Measurements from ENCODE around the gene HCN4. TPM values are rescaled to one million over a fixed set of nuclear protein-coding genes. Genes with fewer than 3 reads are reported as not detected.

HCN4 gene
- total RNA-seq, 1 donor from 2014 or later = 0.41 TPM

DNA sequence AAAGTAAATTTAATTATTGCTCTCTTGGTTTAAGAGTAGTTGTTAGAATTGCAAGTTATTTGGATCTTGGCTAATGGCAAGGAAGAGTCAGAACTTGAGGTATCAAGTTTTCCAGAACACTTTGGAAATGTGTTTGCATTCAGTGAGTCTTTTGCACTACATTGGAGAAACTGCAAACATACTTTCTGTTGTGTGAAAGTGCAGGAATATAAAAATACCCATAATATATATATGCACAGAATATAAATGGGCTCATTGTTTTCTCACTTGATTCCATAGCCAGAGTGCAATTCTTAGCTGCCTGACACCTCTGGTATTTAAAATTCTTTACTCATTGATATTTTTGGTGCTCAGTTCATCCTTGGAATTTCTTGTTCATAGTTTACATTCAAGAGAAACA lies 92.9 kb downstream of the HCN4 start:
- Histone ChIP-seq H3K27ac (no peak overlapping the region), H3K9ac (no peak overlapping the region), H3F3A (ENCODE audit: low read depth) (peaks cover 4% of the 10 kb centered on the region), H3K79me2 (ENCODE audit: low read depth) (no peaks in the 10 kb centered on the region), H3K4me2 (no peak overlapping the region), H3K9me3 (ENCODE audit: low read depth) (no peaks in the 10 kb centered on the region), H2AFZ (replicated peaks) (no peak overlapping the region), H3K4me3 (no peak overlapping the region), H3K4me1 (peaks cover 5% of the 10 kb centered on the region), H4K20me1 (ENCODE audit: low read depth) (peaks cover 16% of the 10 kb centered on the region), H3K36me3 (no peaks in the 10 kb centered on the region), H3K27me3 (no peaks in the 10 kb centered on the region)
- peaks cover 7% of the 10 kb centered on the region for H3K36me3 Mint-ChIP-seq
- H3K27me3 Mint-ChIP-seq (ENCODE audit: insufficient read depth, low read depth) = peaks cover 3% of the 10 kb centered on the region
- DNase-seq (ENCODE audit: low spot score) = no peak
- H3K4me3 Mint-ChIP-seq = no peak overlapping the region
- no peak overlapping the region for H3K27ac Mint-ChIP-seq
- TF ChIP-seq EZH2 (IDR thresholded peaks at IDR 0.05) = no peak
- TF ChIP-seq, protein P1, sequence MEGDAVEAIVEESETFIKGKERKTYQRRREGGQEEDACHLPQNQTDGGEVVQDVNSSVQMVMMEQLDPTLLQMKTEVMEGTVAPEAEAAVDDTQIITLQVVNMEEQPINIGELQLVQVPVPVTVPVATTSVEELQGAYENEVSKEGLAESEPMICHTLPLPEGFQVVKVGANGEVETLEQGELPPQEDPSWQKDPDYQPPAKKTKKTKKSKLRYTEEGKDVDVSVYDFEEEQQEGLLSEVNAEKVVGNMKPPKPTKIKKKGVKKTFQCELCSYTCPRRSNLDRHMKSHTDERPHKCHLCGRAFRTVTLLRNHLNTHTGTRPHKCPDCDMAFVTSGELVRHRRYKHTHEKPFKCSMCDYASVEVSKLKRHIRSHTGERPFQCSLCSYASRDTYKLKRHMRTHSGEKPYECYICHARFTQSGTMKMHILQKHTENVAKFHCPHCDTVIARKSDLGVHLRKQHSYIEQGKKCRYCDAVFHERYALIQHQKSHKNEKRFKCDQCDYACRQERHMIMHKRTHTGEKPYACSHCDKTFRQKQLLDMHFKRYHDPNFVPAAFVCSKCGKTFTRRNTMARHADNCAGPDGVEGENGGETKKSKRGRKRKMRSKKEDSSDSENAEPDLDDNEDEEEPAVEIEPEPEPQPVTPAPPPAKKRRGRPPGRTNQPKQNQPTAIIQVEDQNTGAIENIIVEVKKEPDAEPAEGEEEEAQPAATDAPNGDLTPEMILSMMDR (IDR thresholded peaks at IDR 0.05) = no peak
- no peak for TF ChIP-seq EZH2phosphoT487 (IDR thresholded peaks at IDR 0.05)
- H3K4me1 Mint-ChIP-seq = peaks cover 5% of the 10 kb centered on the region
- H3K9me3 Mint-ChIP-seq = no peaks in the 10 kb centered on the region

DNA sequence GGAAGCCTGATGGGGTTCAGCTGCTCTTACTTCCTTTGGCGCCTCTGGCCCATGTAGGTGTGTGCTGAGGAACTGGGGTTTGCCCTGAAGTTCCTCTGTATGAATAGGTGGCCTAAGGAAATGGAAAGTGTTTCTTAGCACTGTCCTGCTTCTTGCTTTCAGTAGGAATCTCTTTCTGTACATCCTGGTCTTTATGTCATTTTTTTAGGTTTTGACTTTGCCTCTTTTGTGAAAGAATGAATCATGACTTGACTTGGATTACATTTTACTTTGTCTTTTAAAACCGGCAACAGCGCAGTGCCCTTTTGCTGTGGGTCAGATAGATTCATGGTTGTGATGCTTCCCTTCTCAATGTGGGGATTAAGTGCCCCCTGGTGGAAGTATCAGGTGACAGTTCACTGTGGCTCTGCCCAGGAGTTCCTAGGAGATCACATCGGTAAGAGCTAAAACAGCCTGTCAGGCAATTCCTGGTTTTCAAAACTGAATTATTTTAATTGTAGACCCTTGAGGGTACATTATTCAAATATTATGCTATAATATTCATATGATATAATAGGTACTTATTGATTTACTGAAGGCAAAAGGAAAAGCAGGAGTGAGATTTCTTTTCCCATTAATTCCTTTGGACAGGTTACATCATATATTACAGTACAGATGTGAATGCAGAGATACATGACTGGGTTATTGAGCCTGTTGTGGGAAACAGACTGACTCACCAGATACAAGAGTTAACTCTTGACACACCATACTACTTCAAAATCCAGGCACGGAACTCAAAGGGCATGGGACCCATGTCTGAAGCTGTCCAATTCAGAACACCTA lies 95.4 kb downstream of the HCN4 start:
- H3K36me3 ChIP-seq = no peaks in the 10 kb centered on the region
- H3K27ac ChIP-seq = no peak overlapping the region
- H3K36me3 Mint-ChIP-seq = peaks cover 9% of the 10 kb centered on the region
- peak; percentile 80 for DNase-seq (ENCODE audit: low spot score)
- no peak overlapping the region for H3K27ac Mint-ChIP-seq
- no peak for TF ChIP-seq EZH2 (IDR thresholded peaks at IDR 0.05)
- TF ChIP-seq, protein P1 (IDR thresholded peaks at IDR 0.05) = peak; percentile 85
- no peak for TF ChIP-seq EZH2phosphoT487 (IDR thresholded peaks at IDR 0.05)
- H3K9me3 ChIP-seq (ENCODE audit: low read depth) = no peaks in the 10 kb centered on the region
- H3K27me3 ChIP-seq = no peaks in the 10 kb centered on the region
- H3K4me1 Mint-ChIP-seq = peaks cover 5% of the 10 kb centered on the region
- H3K9ac ChIP-seq = no peak overlapping the region
- H3K4me3 ChIP-seq = no peak overlapping the region
- H3K4me1 ChIP-seq = peaks cover 5% of the 10 kb centered on the region
- peaks cover 3% of the 10 kb centered on the region for H3K27me3 Mint-ChIP-seq (ENCODE audit: insufficient read depth, low read depth)
- H3K4me3 Mint-ChIP-seq = no peak overlapping the region
- peaks cover 4% of the 10 kb centered on the region for H3F3A ChIP-seq (ENCODE audit: low read depth)
- H3K9me3 Mint-ChIP-seq = no peaks in the 10 kb centered on the region
- H3K79me2 ChIP-seq (ENCODE audit: low read depth) = no peaks in the 10 kb centered on the region
- no peak overlapping the region for H2AFZ ChIP-seq (replicated peaks)
- peaks cover 16% of the 10 kb centered on the region for H4K20me1 ChIP-seq (ENCODE audit: low read depth)
- H3K4me2 ChIP-seq = peak overlapping the region; percentile 0

DNA sequence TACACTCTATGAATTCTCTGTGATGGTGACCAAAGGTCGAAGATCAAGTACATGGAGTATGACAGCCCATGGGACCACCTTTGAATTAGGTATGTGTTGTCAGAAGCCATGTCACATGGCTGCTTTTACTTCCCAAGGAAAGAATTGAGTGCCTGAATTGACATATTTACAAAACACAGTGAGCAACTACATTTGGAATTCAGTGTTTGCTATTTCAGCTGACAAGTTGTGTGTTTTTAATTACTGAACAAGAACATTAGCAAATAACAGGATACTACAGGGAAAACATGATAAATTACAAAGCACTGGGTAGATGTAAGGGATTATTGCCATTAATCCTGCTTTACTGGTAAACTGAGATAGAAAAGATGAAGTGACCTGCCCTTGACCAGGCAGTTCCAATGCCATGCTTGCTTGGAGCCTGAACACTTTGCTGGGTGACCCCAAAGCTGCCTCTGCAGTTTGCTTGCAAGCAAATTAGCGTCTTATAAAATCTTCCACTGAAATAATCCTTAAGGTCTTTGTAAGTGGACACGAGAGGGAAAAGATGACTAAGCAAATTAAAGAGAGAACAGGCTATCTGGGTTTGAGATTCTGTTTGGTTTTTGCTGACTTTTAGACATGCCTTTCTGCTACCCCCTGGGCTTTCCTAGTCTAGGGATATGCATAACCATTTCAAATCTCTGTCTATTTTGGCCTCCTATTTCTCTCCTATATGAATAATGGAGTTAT lies 98.2 kb downstream of the HCN4 start:
- Mint-ChIP-seq H3K9me3 (no peaks in the 10 kb centered on the region), H3K36me3 (peaks cover 16% of the 10 kb centered on the region), H3K4me1 (peaks cover 5% of the 10 kb centered on the region), H3K27me3 (ENCODE audit: insufficient read depth, low read depth) (peaks cover 3% of the 10 kb centered on the region), H3K27ac (no peak overlapping the region), H3K4me3 (no peak overlapping the region)
- DNase-seq (ENCODE audit: low spot score) = no peak
- H2AFZ ChIP-seq (replicated peaks) = no peak overlapping the region
- no peak for TF ChIP-seq EZH2 (IDR thresholded peaks at IDR 0.05)
- TF ChIP-seq, protein P1 (IDR thresholded peaks at IDR 0.05) = no peak
- no peak for TF ChIP-seq EZH2phosphoT487 (IDR thresholded peaks at IDR 0.05)
- H3K79me2 ChIP-seq (ENCODE audit: low read depth) = no peaks in the 10 kb centered on the region
- H3K27ac ChIP-seq = no peak overlapping the region
- peaks cover 4% of the 10 kb centered on the region for H3F3A ChIP-seq (ENCODE audit: low read depth)
- peaks cover 16% of the 10 kb centered on the region for H4K20me1 ChIP-seq (ENCODE audit: low read depth)
- H3K4me2 ChIP-seq = no peak overlapping the region
- no peak overlapping the region for H3K4me3 ChIP-seq
- H3K4me1 ChIP-seq = peaks cover 5% of the 10 kb centered on the region
- H3K9me3 ChIP-seq (ENCODE audit: low read depth) = no peaks in the 10 kb centered on the region
- no peaks in the 10 kb centered on the region for H3K27me3 ChIP-seq
- no peak overlapping the region for H3K9ac ChIP-seq
- H3K36me3 ChIP-seq = no peaks in the 10 kb centered on the region

Other genes with a start within 250 kb of the HCN4 start
- gene REC114, start 74.2 kb upstream of the HCN4 start, total RNA-seq (ENCODE audit: low replicate concordance) = not detected in 2 replicates

Data from neural progenitor cell (in vitro differentiated cells).